Raji (cell line): ENCODE data around the gene CALHM3.
A peak's percentile ranks its signal among the peaks of the same experiment; 100 is the strongest.

Experiments used
- POLR2A ChIP-seq: IDR thresholded peaks from 2 replicates; pipeline ENCODE4 v1.6.1; 2011; ENCODE audit warnings: low read depth, low read length, control low read depth; ENCODE audit not compliant: insufficient read depth

Gene CALHM3

DNA sequence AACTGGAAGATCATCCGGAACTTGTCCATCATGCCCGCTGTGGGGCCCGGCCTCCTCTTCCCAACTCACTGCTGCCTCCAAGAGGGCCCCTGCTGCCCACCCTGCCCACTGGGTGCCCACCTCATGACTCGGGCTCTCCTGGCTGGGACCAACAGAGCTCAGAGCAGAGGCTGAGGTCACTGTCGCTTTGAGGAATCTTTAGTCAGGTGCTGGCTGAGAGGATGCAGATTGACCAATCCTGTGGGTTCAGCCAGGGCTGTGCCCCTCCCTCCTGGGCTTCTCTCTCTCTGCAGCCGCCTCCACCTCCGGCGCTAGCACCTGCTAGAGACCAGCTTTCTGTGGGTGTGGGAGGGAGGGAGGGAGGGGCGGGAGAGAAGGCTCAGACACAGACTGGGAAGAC lies 20.3 kb downstream of the CALHM3 start, which contains the start of gene CALHM1:
Gene CALHM1, minus strand, starts transcription at position 181 of the 400 bp plus-strand sequence. Its CDS starts 149 bp downstream, at position 32.
- TF ChIP-seq POLR2A = no peak

DNA sequence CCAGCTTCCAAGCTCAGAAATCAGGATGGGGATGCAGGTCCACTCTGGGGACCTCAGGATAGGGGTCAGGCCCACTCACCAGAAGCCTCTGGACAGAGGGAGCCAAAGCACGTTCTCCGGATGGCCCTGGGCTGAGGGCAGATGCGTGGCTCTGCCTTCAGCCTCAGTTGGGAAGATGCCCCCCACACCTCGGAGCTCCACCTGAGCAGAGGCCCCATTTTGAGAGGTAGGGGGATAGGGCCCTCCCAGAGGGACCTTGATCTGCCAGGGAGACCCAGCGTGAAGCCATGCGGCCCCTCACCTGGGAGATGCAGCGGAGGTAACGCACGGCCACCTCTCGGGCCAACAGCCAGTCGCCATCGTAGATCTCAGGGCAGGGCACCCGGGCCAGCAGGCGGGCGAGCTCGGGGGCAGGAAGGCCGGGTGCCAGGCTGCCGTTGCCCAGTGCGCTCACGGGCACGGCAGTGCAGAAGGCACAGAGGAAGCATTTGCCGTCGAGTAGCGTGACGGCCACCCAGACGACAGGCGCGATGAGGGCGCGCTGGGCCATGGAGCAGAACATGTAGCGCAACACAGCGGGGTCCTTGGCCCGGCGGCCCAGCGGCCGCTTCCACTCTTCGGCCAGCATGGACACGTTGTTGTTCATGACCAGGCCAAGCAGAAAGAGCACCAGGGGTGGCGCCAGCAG lies 21.0 kb downstream of the CALHM3 start:
- TF ChIP-seq POLR2A = no peak

DNA sequence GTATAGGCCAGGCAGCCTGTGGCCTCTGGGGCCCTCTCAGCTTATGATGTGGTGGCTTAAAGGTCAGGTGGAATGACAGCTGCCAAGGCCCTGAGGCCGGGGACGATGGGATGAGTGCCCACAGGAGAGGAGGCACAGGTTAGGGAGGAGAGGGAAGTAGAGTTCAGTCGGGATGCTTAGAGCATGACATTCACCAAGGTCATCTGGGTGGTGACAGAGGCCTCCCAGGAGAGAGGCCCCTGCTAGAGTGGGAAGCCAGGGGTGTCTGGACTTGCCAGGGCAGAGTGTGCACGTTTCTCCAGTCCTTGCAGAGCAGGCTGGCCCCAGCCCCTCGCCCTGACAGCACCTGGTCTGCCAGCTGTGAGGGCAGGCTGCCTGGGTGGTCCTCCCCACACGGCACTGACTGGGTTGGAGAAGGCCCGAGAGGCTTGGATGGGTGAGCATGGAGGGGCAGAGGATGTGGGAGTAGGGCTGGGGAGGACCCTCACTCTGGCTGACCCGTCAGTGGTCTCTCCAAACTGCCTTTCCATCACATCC lies 21.8 kb downstream of the CALHM3 start:
- TF ChIP-seq POLR2A = no peak

DNA sequence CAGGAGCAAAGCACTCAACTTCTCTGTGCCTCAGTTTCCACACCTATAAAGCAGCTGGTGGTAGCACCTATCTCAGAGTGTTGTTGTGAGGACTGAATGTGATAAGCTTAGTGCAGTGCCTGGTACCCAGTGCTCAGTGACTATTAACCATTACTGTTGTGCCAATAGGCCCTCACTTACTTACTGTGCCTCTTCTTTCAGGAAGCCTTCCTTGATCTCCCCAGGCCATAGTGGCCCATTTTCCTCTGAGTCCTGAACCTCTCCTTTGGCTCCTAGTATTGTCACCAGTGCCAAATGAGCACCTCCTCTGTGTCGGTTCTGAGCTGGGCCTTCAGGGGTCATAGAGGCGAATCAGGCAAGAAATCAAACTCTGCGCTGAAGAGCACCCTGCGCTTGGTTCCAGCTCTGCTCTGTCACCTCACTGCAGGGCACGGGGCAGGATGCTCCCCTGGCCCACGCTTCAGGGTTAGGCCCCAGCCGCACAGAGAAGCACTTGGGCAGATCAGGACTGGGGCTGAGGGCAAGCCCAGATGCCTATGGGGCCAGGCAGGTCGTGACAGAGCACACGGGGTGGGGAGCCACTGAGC lies 22.9 kb downstream of the CALHM3 start:
- TF ChIP-seq POLR2A = no peak

DNA sequence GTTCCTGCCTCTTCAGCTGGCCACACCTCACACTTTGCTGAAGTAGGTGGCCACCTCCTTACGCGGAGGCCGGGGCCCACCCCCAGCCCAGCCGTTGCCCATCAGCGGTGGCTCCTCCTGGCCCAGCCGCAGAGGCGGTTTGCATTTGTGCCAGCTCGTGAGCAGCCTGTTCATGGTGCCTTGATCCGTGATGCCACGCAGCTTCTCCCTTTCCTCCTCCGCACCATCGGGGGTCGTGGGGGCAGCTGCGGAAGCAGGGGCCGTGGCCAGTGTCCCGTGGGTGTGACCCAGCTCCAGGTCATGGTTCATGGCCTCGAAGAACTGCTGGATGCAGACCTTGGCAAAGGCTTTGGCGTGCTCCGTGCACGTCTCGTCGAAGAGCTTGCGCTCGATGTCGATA lies 23.8 kb downstream of the CALHM3 start:
- TF ChIP-seq POLR2A = no peak

DNA sequence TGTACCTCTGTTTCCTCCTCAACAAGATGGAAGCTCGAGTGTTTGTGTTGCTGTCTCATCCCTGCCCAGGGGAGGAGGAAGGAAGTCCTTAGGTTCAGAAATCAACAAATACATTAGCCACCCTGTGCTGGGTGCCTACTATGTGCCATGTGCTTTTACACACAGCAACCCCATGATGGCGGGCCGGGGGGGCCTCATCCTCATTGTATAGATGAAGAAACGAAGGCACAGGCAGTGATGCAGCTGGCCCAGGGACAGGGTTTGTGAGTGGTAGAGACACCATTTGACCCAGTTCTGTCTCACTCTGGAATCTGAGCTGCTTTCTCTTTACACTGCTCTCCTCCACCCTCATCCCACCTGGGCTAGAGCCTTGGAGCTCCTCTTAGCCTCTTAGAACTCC lies 25.0 kb downstream of the CALHM3 start:
- TF ChIP-seq POLR2A = no peak

DNA sequence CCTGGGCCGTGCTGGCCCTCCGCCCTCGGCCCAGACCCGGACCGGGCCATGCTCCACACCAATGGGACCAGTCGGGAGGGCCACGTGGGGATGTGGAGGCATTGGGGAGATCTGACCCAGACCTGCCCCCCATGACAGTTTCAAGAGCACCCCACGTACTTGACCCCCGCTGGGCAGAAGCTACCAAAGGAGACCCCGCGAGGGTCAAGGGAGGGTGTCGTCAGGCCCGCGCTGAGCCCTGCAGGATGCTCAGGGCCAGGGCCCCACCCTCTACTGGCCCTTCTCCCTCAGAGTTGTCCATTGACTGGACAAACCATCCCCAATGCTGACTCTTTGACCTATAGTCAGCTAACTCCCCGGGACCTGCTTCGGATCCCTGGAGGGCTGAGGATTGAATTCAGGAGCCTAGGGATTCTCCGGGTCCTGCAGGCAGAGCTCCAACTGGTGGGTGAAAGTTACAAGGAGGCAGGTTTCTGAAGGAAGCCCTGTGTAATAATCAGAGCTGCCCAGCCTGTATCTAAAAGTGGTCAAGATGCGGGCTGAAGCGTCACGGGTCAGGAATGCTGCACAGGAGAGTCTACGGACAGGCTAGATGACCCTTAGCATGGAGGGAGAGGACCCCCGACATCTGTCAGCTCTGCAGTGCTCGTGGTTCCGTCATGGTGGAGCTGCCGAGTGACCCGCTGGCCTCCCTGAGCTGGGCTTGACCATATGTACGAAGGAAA lies 26.4 kb downstream of the CALHM3 start:
- TF ChIP-seq POLR2A = no peak

DNA sequence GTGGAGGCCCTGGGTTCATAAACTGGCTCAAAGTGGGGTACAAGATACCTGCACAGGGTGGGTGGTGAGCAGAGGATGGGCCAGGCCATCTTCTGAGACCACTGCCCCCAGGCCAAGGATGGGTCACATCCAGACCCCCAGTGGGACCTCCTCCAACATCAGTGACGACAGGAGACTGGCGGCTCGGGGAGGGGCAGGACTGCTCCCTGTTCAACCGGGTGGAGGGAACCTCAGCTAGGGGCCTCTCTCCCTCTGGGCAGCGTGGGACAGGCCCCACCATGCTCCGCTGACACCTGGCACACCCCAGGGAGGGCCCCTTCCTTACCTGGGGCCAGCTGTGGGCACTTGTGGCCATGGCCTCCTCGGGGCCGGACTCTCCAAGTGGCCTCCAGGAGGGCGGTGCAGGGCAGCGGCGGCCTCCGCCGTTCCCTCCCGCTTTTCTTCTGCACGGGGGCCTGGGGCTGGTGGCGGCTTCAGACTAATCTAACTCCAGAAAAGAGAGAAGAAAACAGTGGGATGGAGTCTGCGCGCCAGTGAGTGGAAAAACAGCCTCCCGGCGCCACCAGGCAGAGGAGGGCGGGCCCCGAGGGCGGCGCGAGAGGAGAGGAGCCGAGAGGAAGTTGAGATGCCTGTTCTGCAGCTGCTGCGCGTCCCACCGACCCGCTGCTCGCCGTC lies 27.1 kb downstream of the CALHM3 start, which contains the start of gene CALHM2:
Gene CALHM2, minus strand, starts transcription at position 540 of the 675 bp plus-strand sequence. CDS start 2,429 bp downstream, outside the sequence.
- peak; percentile 44; the same call in 1 of the 2 replicates for TF ChIP-seq POLR2A

DNA sequence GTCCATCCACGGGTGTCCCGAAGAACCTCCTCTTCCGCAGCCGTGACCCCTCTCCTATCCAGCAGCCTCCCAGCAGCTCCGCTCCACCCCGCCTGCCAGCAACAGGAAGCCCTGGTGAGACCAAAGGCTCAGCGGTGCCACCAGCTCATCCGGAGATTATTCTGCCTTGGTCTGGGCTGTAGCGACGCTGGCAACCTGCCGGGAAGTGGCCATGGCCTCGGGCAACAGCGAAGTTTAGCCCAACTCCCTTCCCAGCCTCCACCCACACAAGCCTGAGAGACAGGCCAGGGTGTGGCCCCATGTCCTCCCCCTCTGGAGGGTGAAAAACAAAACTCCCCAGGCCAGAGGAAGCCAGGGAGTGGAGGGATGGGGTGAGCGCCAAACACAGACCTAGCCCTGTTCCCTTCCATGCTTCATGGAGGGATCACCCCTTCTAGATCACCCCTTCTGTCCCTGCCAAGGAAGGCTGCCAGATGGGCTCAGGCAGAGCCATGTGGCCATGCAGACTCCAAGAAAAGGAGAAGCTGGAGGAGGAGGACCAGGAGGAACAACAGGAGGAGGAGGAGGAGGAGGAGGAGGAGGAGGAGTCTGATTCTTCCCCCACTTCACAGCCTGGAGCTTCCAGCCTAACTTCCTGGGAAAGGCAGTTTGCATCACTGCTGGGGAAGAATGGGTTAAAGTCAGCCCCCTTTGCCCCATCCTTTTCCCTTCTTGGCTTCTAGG lies 27.8 kb downstream of the CALHM3 start:
- TF ChIP-seq POLR2A = no peak

DNA sequence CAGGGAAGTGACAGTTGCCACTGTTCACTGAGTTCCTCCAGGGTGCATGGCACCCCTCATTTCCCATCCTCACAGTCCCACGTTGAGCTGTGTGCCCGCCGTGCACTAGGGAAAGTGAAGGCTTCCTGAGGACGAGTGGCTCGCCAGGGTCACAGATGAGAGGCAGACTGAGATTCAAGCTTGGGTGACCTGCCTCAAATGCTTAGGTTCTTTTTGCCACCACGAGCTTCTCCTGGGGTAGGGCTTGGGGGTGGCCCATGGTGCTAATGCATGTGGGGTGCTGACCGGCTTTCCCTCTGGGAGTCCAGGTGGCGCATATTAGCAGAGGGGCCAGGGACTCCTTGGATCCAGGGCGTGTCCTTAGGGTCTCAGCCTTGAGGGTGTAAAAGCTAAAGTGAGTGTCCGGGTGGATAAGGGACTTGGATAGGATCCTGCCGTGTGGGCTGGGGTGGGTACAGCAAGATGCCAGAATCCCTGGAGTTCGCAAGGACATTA lies 28.8 kb downstream of the CALHM3 start:
- no peak for TF ChIP-seq POLR2A

DNA sequence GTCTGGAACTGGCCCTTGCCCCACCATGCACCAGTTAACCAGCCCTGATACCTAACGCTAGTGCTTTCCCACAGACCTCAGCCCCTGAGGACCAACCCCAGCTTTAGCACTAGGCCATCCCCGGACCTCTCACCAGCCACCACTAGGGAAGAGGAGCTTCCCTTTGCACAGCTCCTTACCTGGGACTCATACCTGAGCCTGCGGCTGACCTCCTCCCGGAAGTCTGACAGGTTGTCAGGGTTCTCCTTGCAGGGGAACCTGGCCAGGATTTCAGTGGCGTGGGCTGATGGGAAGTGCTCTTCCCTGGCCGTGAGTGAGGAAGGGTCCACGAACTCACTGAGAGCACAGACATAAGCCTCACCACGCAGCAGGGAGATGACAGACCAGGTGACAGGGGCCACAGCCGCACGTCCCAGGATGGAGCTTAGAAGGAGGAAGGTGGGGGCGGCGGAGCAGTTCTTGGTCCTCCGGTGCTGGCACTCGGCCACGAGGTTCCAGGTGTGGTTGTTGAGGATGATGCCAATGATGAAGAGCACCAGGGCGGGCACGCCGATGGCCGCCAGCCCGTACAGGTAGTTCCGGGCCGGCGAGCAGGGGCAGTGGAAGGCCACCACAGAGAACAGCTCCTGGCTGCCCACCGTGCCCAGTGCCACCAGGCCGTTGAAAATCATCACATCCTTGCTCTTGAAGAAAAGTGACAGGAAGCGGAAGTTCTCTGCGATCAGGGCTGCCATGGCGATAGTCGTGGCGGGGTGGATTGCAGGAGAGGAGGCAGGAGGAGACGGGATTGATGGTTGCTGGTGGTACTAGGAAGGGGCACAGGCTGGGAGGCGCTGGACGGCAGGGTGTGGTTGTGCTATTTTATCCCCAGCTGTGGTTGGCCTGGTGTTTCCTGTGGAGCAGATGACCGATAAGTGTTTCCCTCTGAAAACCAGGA lies 29.6 kb downstream of the CALHM3 start:
- no peak for TF ChIP-seq POLR2A

DNA sequence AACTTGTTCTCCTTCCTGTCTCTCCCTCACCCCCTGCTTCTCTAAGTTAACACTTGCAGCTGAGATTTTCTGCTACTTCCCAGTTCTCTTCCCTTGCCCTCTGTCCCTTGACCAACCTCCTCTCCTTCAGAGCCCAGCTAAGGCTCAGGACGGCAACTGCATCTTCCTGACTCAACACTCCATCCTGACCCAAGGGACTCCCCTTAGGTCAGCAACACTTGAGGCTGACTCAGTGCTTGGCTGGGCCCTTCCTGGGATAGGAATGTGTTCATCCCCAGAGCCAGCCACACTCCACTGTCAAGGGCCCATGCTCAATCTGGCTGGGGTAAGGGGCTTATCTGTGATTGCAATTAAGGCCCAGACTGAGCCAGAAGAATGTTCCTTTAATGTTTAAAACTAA lies 30.3 kb downstream of the CALHM3 start:
- no peak for TF ChIP-seq POLR2A

DNA sequence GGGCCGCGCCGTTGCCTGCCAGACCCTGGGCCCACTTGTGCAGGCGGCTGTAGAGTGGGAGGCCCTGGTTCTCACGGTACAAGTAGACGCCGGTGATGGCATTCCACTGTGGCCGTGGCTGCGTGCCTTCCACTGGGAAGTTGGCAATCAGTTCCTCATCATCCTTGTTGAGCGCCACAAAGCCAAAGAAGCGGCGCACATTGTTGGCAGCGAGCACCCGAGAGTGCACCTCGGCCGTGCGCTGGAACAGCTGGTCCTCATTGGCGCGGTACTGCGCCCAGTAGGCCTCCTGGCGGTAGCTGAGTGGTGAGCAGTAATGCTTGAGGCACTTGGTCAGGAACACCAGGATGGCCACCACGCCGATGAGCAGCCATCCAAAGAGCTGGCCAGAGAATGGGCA lies 31.9 kb downstream of the CALHM3 start:
- no peak for TF ChIP-seq POLR2A
